Retinal pigment epithelial cell (primary cell): Measurements from ENCODE around the gene CNTN5.
"Not testable (repeated sequence)": the region's sequence is repeated elsewhere in the genome, so short reads cannot be mapped to it uniquely, and the experiment has no call there.

Source experiments
- DNase-seq: peaks from one replicate; pipeline ENCODE4 v3.0.0-alpha.2; 2010; ENCODE audit warnings: low read depth
- H3K4me3 ChIP-seq: 2 replicates; pipeline ENCODE4 v1.5.1; 2011; ENCODE audit warnings: mild to moderate bottlenecking, low read length, control low read depth, moderate library complexity
- CTCF ChIP-seq: conservative IDR thresholded peaks from 2 replicates; pipeline ENCODE4 v1.5.1; 2011; ENCODE audit warnings: low read depth, low read length, control low read depth, inconsistent platforms

Gene CNTN5

GRCh38 chr11:99818991-99819390 is 798.2 kb downstream of the CNTN5 start:
- H3K4me3 ChIP-seq, result no peak overlapping the region
- no peak for DNase-seq
- TF ChIP-seq CTCF, result no peak

GRCh38 chr11:99822846-99823565 is 802.3 kb downstream of the CNTN5 start:
- DNase-seq, result no peak
- TF ChIP-seq CTCF, result no peak
- H3K4me3 ChIP-seq, result no peak overlapping the region

GRCh38 chr11:99836739-99837138 is 816.0 kb downstream of the CNTN5 start:
- not testable (repeated sequence) for DNase-seq

GRCh38 chr11:99841885-99842284 is 821.1 kb downstream of the CNTN5 start:
- TF ChIP-seq CTCF, result no peak
- no peak overlapping the region for H3K4me3 ChIP-seq
- no peak for DNase-seq

More at GRCh38 chr11:99836739-99837138, 816.0 kb downstream of the CNTN5 start:
- not testable (repeated sequence) for H3K4me3 ChIP-seq

- no peak for TF ChIP-seq CTCF
- peak; percentile 34 for DNase-seq
- H3K4me3 ChIP-seq, result no peak overlapping the region
Observed at GRCh38 chr11:99865951-99866350, 845.2 kb downstream of the CNTN5 start.

- TF ChIP-seq CTCF, result no peak
- no peak overlapping the region for H3K4me3 ChIP-seq
- no peak for DNase-seq
Observed at GRCh38 chr11:99881610-99882009, 860.9 kb downstream of the CNTN5 start.

- no peak for TF ChIP-seq CTCF
- DNase-seq, result no peak
- no peak overlapping the region for H3K4me3 ChIP-seq
Observed at GRCh38 chr11:99884750-99885149, 864.0 kb downstream of the CNTN5 start.
